Trophoblast cell (in vitro differentiated cells and primary cell): Measurements from ENCODE around the gene RPP21.
"Not testable (repeated sequence)": the region's sequence is repeated elsewhere in the genome, so short reads cannot be mapped to it uniquely, and the experiment has no call there.

Experiments used
- DNase-seq, 2 donors: peaks; one replicate each; pipeline ENCODE4 v3.0.0-alpha.2; 2016
- H2AFZ ChIP-seq: 2 replicates; pipeline ENCODE4 v1.6.1; 2013; ENCODE audit warnings: low read length, moderate library complexity, mild to moderate bottlenecking; ENCODE audit not compliant: insufficient read depth, poor library complexity
- H2AK5ac ChIP-seq: 2 replicates; pipeline ENCODE4 v1.6.1; 2013; ENCODE audit warnings: mild to moderate bottlenecking, low read length
- H2BK120ac ChIP-seq: 2 replicates; pipeline ENCODE4 v1.6.1; 2013; ENCODE audit warnings: low read length, mild to moderate bottlenecking, moderate library complexity; ENCODE audit not compliant: insufficient read depth, poor library complexity
- H2BK12ac ChIP-seq: 2 replicates; pipeline ENCODE4 v1.6.1; 2013; ENCODE audit warnings: mild to moderate bottlenecking, low read length, moderate library complexity
- H2BK5ac ChIP-seq: 2 replicates; pipeline ENCODE4 v1.6.1; 2013; ENCODE audit warnings: low read length, low read depth, moderate library complexity, mild to moderate bottlenecking; ENCODE audit not compliant: poor library complexity
- H3K14ac ChIP-seq: 2 replicates; pipeline ENCODE4 v1.6.1; 2013; ENCODE audit warnings: mild to moderate bottlenecking, low read length
- H3K18ac ChIP-seq: 2 replicates; pipeline ENCODE4 v1.6.1; 2013; ENCODE audit warnings: mild to moderate bottlenecking, low read length
- H3K23ac ChIP-seq: 2 replicates; pipeline ENCODE4 v1.6.1; 2013; ENCODE audit warnings: low read length
- H3K27ac ChIP-seq: 2 replicates; pipeline ENCODE4 v1.5.1; 2013; ENCODE audit warnings: low read depth, mild to moderate bottlenecking, inconsistent platforms, low read length, moderate library complexity
- H3K27me3 ChIP-seq: 2 replicates; pipeline ENCODE4 v1.6.1; 2013; ENCODE audit warnings: inconsistent platforms, mild to moderate bottlenecking, low read length, moderate library complexity; ENCODE audit not compliant: insufficient read depth
- H3K36me3 ChIP-seq, 2 experiments: 1 replicate in 1 of 2; 2 replicates in 1 of 2; pipeline ENCODE4 v1.6.1; 2013; ENCODE audit warnings: low read length in 2 of 2, mild to moderate bottlenecking in 2 of 2, moderate library complexity in 1 of 2; ENCODE audit not compliant: insufficient read depth in 2 of 2, control insufficient read depth in 1 of 2
- H3K4ac ChIP-seq: 2 replicates; pipeline ENCODE4 v1.6.1; 2013; ENCODE audit warnings: low read depth, mild to moderate bottlenecking, low read length, moderate library complexity
- H3K4me1 ChIP-seq, 2 experiments: 1 replicate in 1 of 2; 2 replicates in 1 of 2; pipeline ENCODE4 v1.6.1; 2013; ENCODE audit warnings: low read length in 2 of 2, mild to moderate bottlenecking in 2 of 2, moderate library complexity in 1 of 2; ENCODE audit not compliant: insufficient read depth in 2 of 2, control insufficient read depth in 1 of 2
- H3K4me2 ChIP-seq: 2 replicates; pipeline ENCODE4 v1.6.1; 2013; ENCODE audit warnings: inconsistent platforms, mild to moderate bottlenecking, low read length, moderate library complexity
- H3K4me3 ChIP-seq: 2 replicates; pipeline ENCODE4 v1.5.1; 2013; ENCODE audit warnings: mild to moderate bottlenecking, low read depth, low read length, inconsistent platforms
- H3K79me1 ChIP-seq: one replicate; pipeline ENCODE4 v1.6.1; 2013; ENCODE audit warnings: low read length
- H3K79me2 ChIP-seq: 2 replicates; pipeline ENCODE4 v1.6.1; 2013; ENCODE audit warnings: low read length, mild to moderate bottlenecking; ENCODE audit not compliant: control insufficient read depth, insufficient read depth, poor library complexity
- H3K9ac ChIP-seq: 2 replicates; pipeline ENCODE4 v1.6.1; 2013; ENCODE audit warnings: mild to moderate bottlenecking, low read length
- H3K9me3 ChIP-seq: 2 replicates; pipeline ENCODE4 v1.6.1; 2013; ENCODE audit warnings: low read depth, mild to moderate bottlenecking, control low read depth, inconsistent platforms, low read length; ENCODE audit not compliant: insufficient read depth
- H4K12ac ChIP-seq: 2 replicates; pipeline ENCODE4 v1.6.1; 2013; ENCODE audit warnings: low read depth, mild to moderate bottlenecking, low read length, moderate library complexity
- H4K8ac ChIP-seq: 2 replicates; pipeline ENCODE4 v1.6.1; 2013; ENCODE audit warnings: low read depth, mild to moderate bottlenecking, low read length, moderate library complexity
- H4K91ac ChIP-seq: one replicate; pipeline ENCODE4 v1.6.1; 2013; ENCODE audit warnings: low read depth, mild to moderate bottlenecking, low read length, moderate library complexity
- WGBS: extraction: QIAGEN DNeasy Blood & Tissue Kit; methylation state at CpG from one replicate; pipeline ENCODE4 v1.1.7; 2013; ENCODE audit warnings: missing lambda C conversion rate; ENCODE audit not compliant: insufficient read length, insufficient coverage; ENCODE audit errors: extremely low coverage; 5-methylcytosine and 5-hydroxymethylcytosine counted together

The RPP21 gene

GRCh38 chr6:30363459-30363858 lies 18.5 kb downstream of the RPP21 start:
- no peak overlapping the region for H2AK5ac ChIP-seq
- H3K4ac ChIP-seq, result no peak overlapping the region
- H3K18ac ChIP-seq, result no peak overlapping the region
- no CpG with 5 or more reads among the region's 2 CpGs for WGBS
- no peak overlapping the region for H2BK120ac ChIP-seq
- H3K79me2 ChIP-seq, result no peaks in the 10 kb centered on the region
- no peak for DNase-seq
- no peak overlapping the region for H3K27ac ChIP-seq
- no peak overlapping the region for H3K23ac ChIP-seq
- no peak overlapping the region for H3K4me3 ChIP-seq
- H3K9me3 ChIP-seq, result no peaks in the 10 kb centered on the region
- H4K8ac ChIP-seq, result no peak overlapping the region
- H2BK12ac ChIP-seq, result no peak overlapping the region
- H2BK5ac ChIP-seq, result no peak overlapping the region
- H3K14ac ChIP-seq, result no peak overlapping the region
- no peak overlapping the region for H3K9ac ChIP-seq
- no peaks in the 10 kb centered on the region for H3K36me3 ChIP-seq
- no peaks in the 10 kb centered on the region for H3K4me1 ChIP-seq
- H3K4me2 ChIP-seq, result no peak overlapping the region
- no peaks in the 10 kb centered on the region for H3K79me1 ChIP-seq
- no peak overlapping the region for H4K91ac ChIP-seq
- H4K12ac ChIP-seq, result no peak overlapping the region
- H2AFZ ChIP-seq, result no peak overlapping the region
- no peaks in the 10 kb centered on the region for H3K27me3 ChIP-seq

DNA sequence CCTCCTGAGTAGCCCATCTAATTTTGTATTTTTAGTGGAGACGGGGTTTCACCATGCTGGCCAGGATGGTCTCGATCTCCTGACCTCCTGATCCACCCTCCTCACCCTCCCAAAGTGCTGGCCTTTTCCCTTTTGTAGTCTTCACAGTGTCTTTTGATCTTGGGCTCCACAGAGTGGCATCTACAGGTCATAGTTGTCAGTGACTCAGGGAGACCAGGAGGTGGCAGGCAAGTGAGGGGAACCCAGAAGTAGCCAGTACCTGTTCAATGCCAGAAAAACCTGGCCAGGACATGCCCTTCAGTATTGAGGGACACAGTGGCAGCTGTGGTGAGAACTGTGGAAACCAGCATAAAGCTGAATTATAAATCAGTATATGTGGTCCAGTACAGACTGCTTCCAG lies 19.6 kb downstream of the RPP21 start:
- Histone ChIP-seq H4K91ac (no peak overlapping the region), H3K79me1 (no peaks in the 10 kb centered on the region), H3K27me3 (no peaks in the 10 kb centered on the region), H2AK5ac (no peak overlapping the region), H4K8ac (no peak overlapping the region), H3K14ac (no peak overlapping the region), H3K9ac (no peak overlapping the region), H3K27ac (no peak overlapping the region), H3K4me3 (no peak overlapping the region), H4K12ac (no peak overlapping the region), H2BK5ac (no peak overlapping the region), H3K4me1 (no peaks in the 10 kb centered on the region), H3K23ac (no peak overlapping the region), H2BK12ac (no peak overlapping the region), H3K4ac (no peak overlapping the region), H3K79me2 (no peaks in the 10 kb centered on the region), H2AFZ (no peak overlapping the region), H3K9me3 (no peaks in the 10 kb centered on the region), H3K36me3 (no peaks in the 10 kb centered on the region), H3K18ac (no peak overlapping the region), H3K4me2 (no peak overlapping the region), H2BK120ac (no peak overlapping the region)
- WGBS, result no CpG with 5 or more reads among the region's 2 CpGs
- no peak for DNase-seq

DNA sequence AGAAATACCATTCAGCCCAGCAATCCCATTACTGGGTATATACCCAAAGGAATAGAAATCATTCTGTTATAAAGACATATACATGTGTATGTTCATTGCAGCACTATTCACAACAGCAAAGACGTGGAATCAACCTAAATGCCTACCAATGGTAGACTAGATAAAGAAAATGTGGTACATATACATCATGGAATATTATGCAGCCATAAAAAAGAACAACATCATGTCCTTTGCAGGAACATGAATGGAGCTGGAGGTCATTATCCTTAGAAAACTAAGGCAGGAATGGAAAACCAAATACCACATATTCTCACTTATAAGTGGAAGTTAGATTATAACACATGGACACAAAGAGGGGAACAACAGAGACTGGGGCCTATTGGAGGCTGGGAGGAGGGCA lies 24.3 kb downstream of the RPP21 start:
- H3K4me1 ChIP-seq, result not testable (repeated sequence)
- no CpG with 5 or more reads among the region's 1 CpG for WGBS

GRCh38 chr6:30378290-30378937 lies 33.5 kb downstream of the RPP21 start:
- Histone ChIP-seq H3K9me3 (no peaks in the 10 kb centered on the region), H3K79me1 (no peaks in the 10 kb centered on the region), H3K9ac (no peak overlapping the region), H2BK12ac (no peak overlapping the region), H2BK5ac (no peak overlapping the region), H3K18ac (no peak overlapping the region), H3K79me2 (no peaks in the 10 kb centered on the region), H3K36me3 (no peaks in the 10 kb centered on the region), H3K23ac (no peak overlapping the region), H4K8ac (no peak overlapping the region), H3K4me1 (no peaks in the 10 kb centered on the region), H3K4me2 (no peak overlapping the region), H3K4me3 (no peak overlapping the region), H4K12ac (no peak overlapping the region), H3K4ac (no peak overlapping the region), H4K91ac (no peak overlapping the region), H3K27ac (no peak overlapping the region), H2AK5ac (no peak overlapping the region), H2AFZ (no peak overlapping the region), H3K27me3 (no peaks in the 10 kb centered on the region), H2BK120ac (no peak overlapping the region), H3K14ac (no peak overlapping the region)
- DNase-seq, result peak in 1 of 2 donors; percentile 61
- WGBS, result no CpG with 5 or more reads among the region's 1 CpG

More for the DNA sequence above, 24.3 kb downstream of the RPP21 start:
- H3K79me2 ChIP-seq, H3K9me3 ChIP-seq, H3K4me3 ChIP-seq, H2BK120ac ChIP-seq, H3K18ac ChIP-seq, H3K27ac ChIP-seq, H3K27me3 ChIP-seq, H3K4me2 ChIP-seq, H3K79me1 ChIP-seq, H4K91ac ChIP-seq, H2AFZ ChIP-seq, H2BK5ac ChIP-seq, H2BK12ac ChIP-seq, H3K9ac ChIP-seq, DNase-seq, H3K36me3 ChIP-seq, H4K8ac ChIP-seq, H3K4ac ChIP-seq, H4K12ac ChIP-seq, H2AK5ac ChIP-seq, H3K23ac ChIP-seq, H3K14ac ChIP-seq: not testable (repeated sequence)
